ENCODE results near the gene ANXA11. TPM values are rescaled to one million over a fixed set of nuclear protein-coding genes. Genes with fewer than 3 reads are reported as not detected.
A peak's percentile ranks its signal among the peaks of the same experiment; 100 is the strongest.

ANXA11 gene
- total and polyA plus RNA-seq, 2 of the 8 experiments (the other 6 are each of a cell fraction or from before 2014, with no cell fraction given), result 40.5 to 84.9 TPM

DNA sequence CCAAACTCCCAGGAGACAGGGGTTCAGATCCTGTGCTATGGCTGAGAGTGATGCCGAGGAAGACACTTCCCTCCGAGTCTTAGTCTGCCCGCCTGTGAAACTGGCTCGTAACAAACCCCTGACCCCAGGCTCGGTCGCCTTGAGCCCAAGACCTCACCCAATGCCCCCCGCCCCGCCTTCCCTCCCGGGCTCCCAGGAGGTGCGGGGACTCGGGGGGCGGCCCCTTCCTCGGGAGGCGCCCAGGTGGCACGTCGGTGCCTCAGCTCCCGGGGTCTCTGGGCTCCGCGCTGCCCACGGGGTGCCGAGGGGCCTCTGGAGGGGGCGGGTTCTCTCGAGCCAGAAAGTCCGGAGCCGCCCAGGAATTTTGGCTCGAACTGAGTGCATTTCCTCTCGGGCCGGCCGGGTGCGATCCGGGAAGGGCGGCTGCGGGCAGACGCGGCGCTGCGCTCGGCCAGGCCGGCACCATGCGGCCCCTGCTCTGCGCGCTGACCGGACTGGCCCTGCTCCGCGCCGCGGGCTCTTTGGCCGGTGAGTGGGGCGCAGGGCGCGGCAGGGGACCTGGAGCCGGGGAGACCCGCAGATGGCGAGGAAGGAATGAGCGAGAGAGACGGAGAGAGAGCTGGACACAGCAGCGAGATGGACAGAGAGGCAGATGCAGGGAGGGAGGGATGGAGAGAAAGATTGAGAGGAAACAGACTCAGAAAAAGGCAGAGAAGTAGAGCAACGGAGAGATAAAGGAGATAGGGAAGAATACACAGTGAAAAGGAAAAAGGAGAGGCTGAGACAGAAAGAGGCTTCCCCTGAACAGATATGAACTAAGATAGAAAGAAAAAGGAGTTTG lies 72.8 kb downstream of the ANXA11 start, which contains the start of gene PLAC9:
PLAC9 (plus strand) TSS at position 432 of the 841 bp plus-strand sequence; CDS start at position 465, 33 bp downstream.
- H2AK5ac ChIP-seq (ENCODE audit: low read depth, low read length), result no peak within 1 kb of the TSS
- no peaks in the 10 kb centered on the region for H3K79me1 ChIP-seq (ENCODE audit: low read depth, low read length)
- no peaks in the 10 kb centered on the region for H4K20me1 ChIP-seq (replicated peaks in 1 of 2; ENCODE audit: control insufficient read depth in 1 of 2, insufficient read depth in 2 of 2, low read length in 2 of 2)
- DNase-seq (ENCODE audit: low read depth in 1 of 2, low spot score in 2 of 2) (peak in 1 of 2 experiments; percentile 70), FAIRE-seq (no peak)
- H4K5ac ChIP-seq (ENCODE audit: insufficient read length, low read depth, low read length), result no peak within 1 kb of the TSS
- peaks cover 5 to 9% (median 8%) of the 10 kb centered on the region in 4 experiments; a peak in 6 of 7 replicates for H3K4me1 ChIP-seq (replicated peaks in 1 of 4; ENCODE audit: control insufficient read depth in 3 of 4, insufficient read depth in 4 of 4, low read length in 3 of 4)
- peak within 1 kb of the TSS in 2 of 4 experiments; percentile 16 to 24; a peak in 4 of 7 replicates for H3K9ac ChIP-seq (replicated peaks in 1 of 4; ENCODE audit: extremely low read depth in 1 of 4, low read depth in 3 of 4, low read length in 3 of 4)
- H3K23ac ChIP-seq (ENCODE audit: insufficient read length), result no peak within 1 kb of the TSS
- H2BK5ac ChIP-seq (ENCODE audit: low read depth, low read length), result no peak within 1 kb of the TSS
- H4K91ac ChIP-seq (replicated peaks; ENCODE audit: insufficient read length, low read length), result peak within 1 kb of the TSS; percentile 88
- no peak within 1 kb of the TSS for H2BK120ac ChIP-seq (replicated peaks; ENCODE audit: low read depth, low read length)
- WGBS, 2 experiments (ENCODE audit: extremely low coverage in 1 of 2, insufficient coverage in 1 of 2, insufficient read length in 1 of 2, insufficient replicate concordance in 2 of 2, low coverage in 1 of 2, low lambda C conversion rate in 2 of 2, missing lambda C conversion rate in 1 of 2), result 4% methylated on average over 36 of the region's 58 CpGs; no CpG with 5 or more reads in 1 of the 2 experiments
- H2BK15ac ChIP-seq (ENCODE audit: low read length), result no peak within 1 kb of the TSS
- H3K79me2 ChIP-seq (ENCODE audit: control insufficient read depth in 1 of 2, insufficient read depth in 2 of 2, low read length in 2 of 2), result no peaks in the 10 kb centered on the region
- ChIA-PET POLR2A (ENCODE audit: partially characterized antibody) (interaction anchor here (0.6 to 3.2 kb wide), 7 partner anchors 11 to 75 kb away, joined by 3 to 12 read pairs (median 4); partner anchors contain the start of gene TMEM254), CTCF (ENCODE audit: partially characterized antibody) (interaction anchor here (0.6 to 5.3 kb wide), 13 partner anchors 9 to 668 kb away, joined by 3 to 57 read pairs (median 4); no protein-coding TSS in a partner anchor)
- peak within 1 kb of the TSS; percentile 42 to 76 (median 50) for H3K4me3 ChIP-seq (ENCODE audit: extremely low read depth in 1 of 4, insufficient read depth in 2 of 4, low read depth in 3 of 4, low read length in 4 of 4)
- peaks cover 0 to 11% (median 8%) of the 10 kb centered on the region in 4 experiments; a peak in 4 of 7 replicates for H3K27me3 ChIP-seq (replicated peaks in 1 of 4; ENCODE audit: control insufficient read depth in 3 of 4, extremely low read depth in 1 of 4, insufficient read depth in 3 of 4, low read length in 3 of 4)
- peak within 1 kb of the TSS; percentile 53 for H3K56ac ChIP-seq (replicated peaks; ENCODE audit: insufficient read length, low read depth, low read length)
- no peak within 1 kb of the TSS for H3K4ac ChIP-seq (replicated peaks; ENCODE audit: insufficient read length, low read depth, low read length)
- peaks cover 2% of the 10 kb centered on the region; the same call in 1 of the 2 replicates for H3K23me2 ChIP-seq (ENCODE audit: low read depth, low read length)
- H3K4me2 ChIP-seq (ENCODE audit: insufficient read depth in 1 of 2, low read depth in 2 of 2, low read length in 2 of 2), result peak within 1 kb of the TSS; percentile 68 to 79
- peak within 1 kb of the TSS; percentile 39; the same call in 1 of the 2 replicates for H2BK12ac ChIP-seq (ENCODE audit: low read depth, low read length)
- no peak within 1 kb of the TSS for H2BK20ac ChIP-seq (ENCODE audit: low read length)
- H3K36me3 ChIP-seq (ENCODE audit: control insufficient read depth in 2 of 4, insufficient read depth in 4 of 4, low read length in 3 of 4), result no peaks in the 10 kb centered on the region
- H3K27ac ChIP-seq (ENCODE audit: low read depth, low read length), result no peak within 1 kb of the TSS
- no peaks in the 10 kb centered on the region for H3K9me3 ChIP-seq (ENCODE audit: insufficient read depth in 2 of 2, low read depth in 1 of 2, low read length in 1 of 2)
- H2AFZ ChIP-seq (ENCODE audit: low read length), result 0 out of 2 replicates have a peak within 1 kb of the TSS, but pooled peaks have one; percentile 78
- no peak within 1 kb of the TSS for H3K14ac ChIP-seq (ENCODE audit: insufficient read length)
- peak within 1 kb of the TSS; percentile 9 for H4K8ac ChIP-seq (ENCODE audit: extremely low read depth, insufficient read depth, low read length)
- H3K18ac ChIP-seq (ENCODE audit: extremely low read depth, low read length), result peak within 1 kb of the TSS; percentile 75
- no peak for TF ChIP-seq MAFK (IDR thresholded peaks at IDR 0.05; ENCODE audit: low read depth, low read length)
- no peak for TF ChIP-seq SIN3A (conservative IDR thresholded peaks at IDR 0.05 in 1 of 2, IDR thresholded peaks at IDR 0.05 in 1 of 2; ENCODE audit: low read depth in 1 of 2, low read length in 2 of 2)
- peak; percentile 56 for TF ChIP-seq TAF1 (IDR thresholded peaks at IDR 0.05; ENCODE audit: low read depth, low read length)
- TF ChIP-seq, protein P1, sequence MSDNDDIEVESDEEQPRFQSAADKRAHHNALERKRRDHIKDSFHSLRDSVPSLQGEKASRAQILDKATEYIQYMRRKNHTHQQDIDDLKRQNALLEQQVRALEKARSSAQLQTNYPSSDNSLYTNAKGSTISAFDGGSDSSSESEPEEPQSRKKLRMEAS (IDR thresholded peaks at IDR 0.05), result peak; percentile 53; the same call in 1 of the 2 replicates
- no peak for TF ChIP-seq BRCA1 (IDR thresholded peaks at IDR 0.05; ENCODE audit: low read depth, low read length)
- peak; percentile 25; the same call in 1 of the 2 replicates for TF ChIP-seq TBP (IDR thresholded peaks at IDR 0.05; ENCODE audit: low read depth, low read length)
- TF ChIP-seq KDM5A (IDR thresholded peaks at IDR 0.05; ENCODE audit: low read length), result no peak
- no peak for TF ChIP-seq CREB1 (IDR thresholded peaks at IDR 0.05)
- TF ChIP-seq KDM1A (IDR thresholded peaks at IDR 0.05; ENCODE audit: borderline replicate concordance, low read length), result no peak
- no peak for TF ChIP-seq CBX8 (IDR thresholded peaks at IDR 0.05; ENCODE audit: borderline replicate concordance, low read depth, low read length)
- peak; percentile 52; the same call in 1 of the 2 replicates for TF ChIP-seq PHF8 (conservative IDR thresholded peaks at IDR 0.05; ENCODE audit: low read depth, low read length)
